ENCODE measurements around the gene EIF2AK2.

The EIF2AK2 gene

GRCh38 chr2:37111958-37112357 is 44.8 kb downstream of the EIF2AK2 start:
- TF ChIP-seq FOXM1 (IDR thresholded peaks at IDR 0.05; ENCODE audit: borderline replicate concordance, low read depth), result no peak
- no peak for TF ChIP-seq CEBPB (IDR thresholded peaks at IDR 0.05)
- no peak for TF ChIP-seq REST (IDR thresholded peaks at IDR 0.05; ENCODE audit: low read depth)

- TF ChIP-seq YY1 (IDR thresholded peaks at IDR 0.05; ENCODE audit: low read depth) (no peak), ZBTB7A (IDR thresholded peaks at IDR 0.05; ENCODE audit: low read depth) (no peak), CEBPB (IDR thresholded peaks at IDR 0.05) (no peak), TCF12 (IDR thresholded peaks at IDR 0.05; ENCODE audit: low read depth) (no peak)
These were observed 46.2 kb downstream of the EIF2AK2 start for GRCh38 chr2:37110306-37111212.

GRCh38 chr2:37109523-37109922 is 47.3 kb downstream of the EIF2AK2 start:
- TF ChIP-seq FOXM1 (IDR thresholded peaks at IDR 0.05; ENCODE audit: borderline replicate concordance, low read depth), result no peak
- no peak for TF ChIP-seq YY1 (IDR thresholded peaks at IDR 0.05; ENCODE audit: low read depth)
- TF ChIP-seq MAX (IDR thresholded peaks at IDR 0.05), result no peak
- TF ChIP-seq ZBTB7A (IDR thresholded peaks at IDR 0.05; ENCODE audit: low read depth), result no peak
- no peak for TF ChIP-seq CEBPB (IDR thresholded peaks at IDR 0.05)
- TF ChIP-seq TEAD4 (IDR thresholded peaks at IDR 0.05), result no peak
- no peak for TF ChIP-seq USF1 (IDR thresholded peaks at IDR 0.05)
- TF ChIP-seq REST (IDR thresholded peaks at IDR 0.05; ENCODE audit: low read depth), result no peak

GRCh38 chr2:37105150-37105549 is 51.6 kb downstream of the EIF2AK2 start:
- no peak for TF ChIP-seq CREB1 (IDR thresholded peaks at IDR 0.05; ENCODE audit: low read depth)
- no peak for TF ChIP-seq TCF12 (IDR thresholded peaks at IDR 0.05; ENCODE audit: low read depth)
- no peak for TF ChIP-seq RAD21 (IDR thresholded peaks at IDR 0.05; ENCODE audit: low read depth)
- no peak for TF ChIP-seq EP300 (IDR thresholded peaks at IDR 0.05; ENCODE audit: borderline replicate concordance)
- no peak for TF ChIP-seq YY1 (IDR thresholded peaks at IDR 0.05; ENCODE audit: low read depth)
- no peak for TF ChIP-seq USF1 (IDR thresholded peaks at IDR 0.05)
- no peak for TF ChIP-seq FOXM1 (IDR thresholded peaks at IDR 0.05; ENCODE audit: borderline replicate concordance, low read depth)
- TF ChIP-seq REST (IDR thresholded peaks at IDR 0.05; ENCODE audit: low read depth), result no peak
- no peak for TF ChIP-seq NFIC (IDR thresholded peaks at IDR 0.05)
- TF ChIP-seq TEAD4 (IDR thresholded peaks at IDR 0.05), result no peak
- no peak for TF ChIP-seq CEBPB (IDR thresholded peaks at IDR 0.05)
- TF ChIP-seq ZBTB7A (IDR thresholded peaks at IDR 0.05; ENCODE audit: low read depth), result no peak
- TF ChIP-seq TAF1 (IDR thresholded peaks at IDR 0.05; ENCODE audit: low read depth), result no peak
- TF ChIP-seq EGR1 (IDR thresholded peaks at IDR 0.05), result no peak
- TF ChIP-seq MAX (IDR thresholded peaks at IDR 0.05), result no peak

GRCh38 chr2:37104178-37104577 is 52.6 kb downstream of the EIF2AK2 start:
- TF ChIP-seq FOXM1 (IDR thresholded peaks at IDR 0.05; ENCODE audit: borderline replicate concordance, low read depth), result no peak
